ENCODE results near the gene COG2. TPM values are rescaled to one million over a fixed set of nuclear protein-coding genes. Genes with fewer than 3 reads are reported as not detected.

The COG2 gene
- total and polyA plus RNA-seq, 4 donors: 6.4 to 23.1 (median 16.0) TPM

GRCh38 chr1:230737622-230738262, 95.5 kb downstream of the COG2 start:
- ATAC-seq (ENCODE audit: low FRiP score): no peak
- no peak for DNase-seq
- intact Hi-C loops (cut with DNase I): no loop called here
- WGBS, 2 donors: 80 to 91% methylated on average over 3 of the region's 3 CpGs
- Histone ChIP-seq H3K4me1 (ENCODE audit: control insufficient read depth in 1 of 2, insufficient read depth in 2 of 2, low read length in 2 of 2) (no peaks in the 10 kb centered on the region), H3K36me3 (ENCODE audit: control insufficient read depth in 1 of 2, insufficient read depth in 2 of 2, low read length in 1 of 2) (no peaks in the 10 kb centered on the region), H3K4me3 (ENCODE audit: low read length in 2 of 2) (no peak overlapping the region), H3K27ac (ENCODE audit: low read depth in 1 of 2, low read length in 2 of 2) (no peak overlapping the region), H3K27me3 (ENCODE audit: control insufficient read depth in 1 of 2, insufficient read depth in 2 of 2, low read length in 1 of 2) (no peaks in the 10 kb centered on the region), H3K9me3 (ENCODE audit: control insufficient read depth, low read length) (no peaks in the 10 kb centered on the region)

- Histone ChIP-seq H3K9me3 (ENCODE audit: control insufficient read depth, low read length) (no peaks in the 10 kb centered on the region), H3K4me1 (ENCODE audit: control insufficient read depth in 1 of 2, insufficient read depth in 2 of 2, low read length in 2 of 2) (no peaks in the 10 kb centered on the region), H3K27ac (ENCODE audit: low read depth in 1 of 2, low read length in 2 of 2) (no peak overlapping the region), H3K27me3 (ENCODE audit: control insufficient read depth in 1 of 2, insufficient read depth in 2 of 2, low read length in 1 of 2) (no peaks in the 10 kb centered on the region), H3K36me3 (ENCODE audit: control insufficient read depth in 1 of 2, insufficient read depth in 2 of 2, low read length in 1 of 2) (no peaks in the 10 kb centered on the region), H3K4me3 (ENCODE audit: low read length in 2 of 2) (no peak overlapping the region)
- intact Hi-C loops (cut with DNase I): no loop called here
- 96% methylated on average over 12 of the region's 12 CpGs for WGBS, 2 donors
- ATAC-seq (ENCODE audit: low FRiP score) (no peak), DNase-seq (no peak)
These were observed 97.4 kb downstream of the COG2 start for GRCh38 chr1:230739564-230740290.

Other genes starting within 250 kb of the COG2 start
- under 1 TPM; 0.39 to 0.99 TPM for gene PGBD5, start 216.1 kb upstream of the COG2 start, total RNA-seq
- gene PGBD5, start 216.1 kb upstream of the COG2 start, polyA plus RNA-seq: under 1 TPM; 0.31 to 0.75 TPM
- gene AGT, start 71.6 kb downstream of the COG2 start, total RNA-seq: 10 to 100 TPM; 46.1 to 49.1 TPM
- 100 to 1,000 TPM in 1 of 2 donors, 10 to 100 TPM in 1; 23.2 to 120 TPM for gene AGT, start 71.6 kb downstream of the COG2 start, polyA plus RNA-seq
- gene CAPN9, start 104.9 kb downstream of the COG2 start, total RNA-seq: not detected
- 1 to 10 TPM in 1 of 2 donors, under 1 TPM in 1; 0.46 to 6.0 TPM for gene CAPN9, start 104.9 kb downstream of the COG2 start, polyA plus RNA-seq
- gene C1orf198, start 226.0 kb downstream of the COG2 start, total RNA-seq: 100 to 1,000 TPM; 117 to 172 TPM
- 100 to 1,000 TPM in 1 of 2 donors, 10 to 100 TPM in 1; 61.2 to 110 TPM for gene C1orf198, start 226.0 kb downstream of the COG2 start, polyA plus RNA-seq

Measured in aorta (tissue), 5 donors.